NCI-H2107 treated with DMSO at 0.1 percent for 48 hours (cell line): ENCODE results near the gene HDDC3.

Source experiments
- DNase-seq: peaks from one replicate; lab custom pipeline; 2025; ENCODE audit not compliant: unreplicated experiment; lab: John Stamatoyannopoulos, UW

The HDDC3 gene

GRCh38 chr15:90953947-90954711, 21.8 kb upstream of the HDDC3 start:
- DNase-seq: no peak

DNA sequence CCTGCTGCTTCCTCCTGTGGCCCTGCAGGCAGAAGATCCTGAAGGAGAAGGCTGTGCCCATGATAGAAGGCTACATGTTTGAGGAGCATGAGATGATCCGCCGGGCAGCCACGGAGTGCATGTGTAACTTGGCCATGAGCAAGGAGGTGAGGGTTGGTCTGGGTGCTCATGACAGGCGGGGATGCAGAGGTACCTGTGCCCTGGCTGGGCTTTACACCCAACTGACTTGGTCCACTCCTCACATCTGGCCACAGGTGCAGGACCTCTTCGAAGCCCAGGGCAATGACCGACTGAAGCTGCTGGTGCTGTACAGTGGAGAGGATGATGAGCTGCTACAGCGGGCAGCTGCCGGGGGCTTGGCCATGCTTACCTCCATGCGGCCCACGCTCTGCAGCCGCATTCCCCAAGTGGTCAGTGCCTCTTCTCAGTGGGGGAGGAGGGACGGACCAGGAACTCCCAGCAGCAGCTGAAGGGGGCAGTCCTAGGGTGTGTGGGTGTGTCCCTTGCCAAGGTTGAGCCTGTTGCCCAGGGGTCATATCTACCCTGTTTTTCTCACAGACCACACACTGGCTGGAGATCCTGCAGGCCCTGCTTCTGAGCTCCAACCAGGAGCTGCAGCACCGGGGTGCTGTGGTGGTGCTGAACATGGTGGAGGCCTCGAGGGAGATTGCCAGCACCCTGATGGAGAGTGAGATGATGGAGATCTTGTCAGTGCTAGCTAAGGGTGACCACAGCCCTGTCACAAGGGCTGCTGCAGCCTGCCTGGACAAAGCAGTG, 20.7 kb upstream of the HDDC3 start:
- no peak for DNase-seq

GRCh38 chr15:90950676-90951075, 18.3 kb upstream of the HDDC3 start:
- DNase-seq: no peak

DNA sequence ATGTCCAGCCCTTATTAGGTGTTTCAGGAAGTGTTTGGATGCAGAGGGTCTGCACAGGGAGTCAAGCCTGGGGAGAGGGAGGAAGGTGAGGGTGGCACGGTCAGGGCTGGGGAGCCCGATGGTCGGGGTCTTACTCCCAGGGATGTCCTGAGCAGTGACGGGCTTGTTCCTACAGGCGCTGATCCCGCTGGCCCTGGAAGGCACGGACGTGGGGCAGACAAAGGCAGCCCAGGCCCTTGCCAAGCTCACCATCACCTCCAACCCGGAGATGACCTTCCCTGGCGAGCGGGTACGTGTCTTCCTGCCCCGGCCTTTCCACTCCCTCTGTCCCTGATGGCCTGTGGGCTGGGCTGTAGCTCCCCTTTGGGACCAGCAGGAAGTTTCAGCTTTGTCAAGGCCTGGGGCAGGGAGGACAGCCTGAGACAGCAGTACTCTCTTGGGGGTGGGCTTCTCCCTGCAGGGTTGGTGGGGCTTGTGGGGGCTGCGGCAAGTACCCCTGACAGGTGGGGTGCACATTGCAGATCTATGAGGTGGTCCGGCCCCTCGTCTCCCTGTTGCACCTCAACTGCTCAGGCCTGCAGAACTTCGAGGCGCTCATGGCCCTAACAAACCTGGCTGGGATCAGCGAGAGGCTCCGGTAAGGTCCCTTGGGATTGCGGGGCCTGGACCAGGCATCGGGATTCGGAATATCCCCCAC, 17.8 kb upstream of the HDDC3 start:
- no peak for DNase-seq

- no peak for DNase-seq
Measured at GRCh38 chr15:90948506-90948905, 16.2 kb upstream of the HDDC3 start.

DNA sequence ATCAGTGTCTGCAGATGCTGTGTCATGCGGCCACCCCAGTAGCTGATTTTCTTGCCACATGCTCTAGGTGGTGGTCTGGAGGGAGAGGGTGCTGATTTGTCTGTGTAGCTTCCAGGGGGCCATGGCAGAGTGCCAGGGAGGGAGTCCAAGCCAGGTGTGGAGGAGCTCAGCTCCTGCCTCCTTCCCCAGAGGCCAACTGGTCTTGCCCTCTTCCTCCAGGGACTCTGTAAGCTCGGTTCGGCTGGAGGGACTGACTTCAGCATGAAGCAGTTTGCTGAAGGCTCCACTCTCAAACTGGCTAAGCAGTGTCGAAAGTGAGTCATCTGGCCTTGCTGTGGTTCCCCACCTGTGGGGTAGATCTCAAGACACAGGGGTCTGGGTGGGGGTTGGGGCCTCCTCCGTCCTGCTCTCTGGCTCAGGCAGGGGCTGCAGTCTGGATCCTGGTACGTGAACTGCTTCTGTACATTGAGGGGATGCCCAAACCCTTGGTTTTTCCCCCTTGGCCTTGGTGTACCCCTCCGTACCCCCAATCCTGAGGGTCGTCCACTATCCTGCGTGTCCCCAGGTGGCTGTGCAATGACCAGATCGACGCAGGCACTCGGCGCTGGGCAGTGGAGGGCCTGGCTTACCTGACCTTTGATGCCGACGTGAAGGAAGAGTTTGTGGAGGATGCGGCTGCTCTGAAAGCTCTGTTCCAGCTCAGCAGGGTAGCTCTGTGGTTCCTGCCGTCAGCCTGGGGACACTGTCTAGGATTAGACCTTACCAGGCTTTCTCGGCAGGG, 15.4 kb upstream of the HDDC3 start:
- DNase-seq: no peak

- DNase-seq: no peak
Measured at GRCh38 chr15:90946941-90947576, 14.7 kb upstream of the HDDC3 start.

DNA sequence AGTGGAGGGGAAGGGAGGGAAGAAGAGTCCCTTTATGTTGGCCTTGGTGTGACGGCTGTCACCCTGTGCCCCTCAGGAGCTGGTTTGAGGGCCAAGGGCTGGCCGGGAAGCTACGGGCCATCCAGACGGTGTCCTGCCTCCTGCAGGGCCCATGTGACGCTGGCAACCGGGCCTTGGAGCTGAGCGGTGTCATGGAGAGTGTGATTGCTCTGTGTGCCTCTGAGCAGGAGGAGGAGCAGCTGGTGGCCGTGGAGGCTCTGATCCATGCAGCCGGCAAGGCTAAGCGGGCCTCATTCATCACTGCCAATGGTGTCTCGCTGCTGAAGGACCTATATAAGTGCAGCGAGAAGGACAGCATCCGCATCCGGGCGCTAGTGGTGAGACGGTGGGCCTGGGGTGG, 14.2 kb upstream of the HDDC3 start:
- DNase-seq: no peak

GRCh38 chr15:90945091-90945490, 12.7 kb upstream of the HDDC3 start:
- DNase-seq: no peak

GRCh38 chr15:90942354-90943120, 10.2 kb upstream of the HDDC3 start:
- no peak for DNase-seq

DNA sequence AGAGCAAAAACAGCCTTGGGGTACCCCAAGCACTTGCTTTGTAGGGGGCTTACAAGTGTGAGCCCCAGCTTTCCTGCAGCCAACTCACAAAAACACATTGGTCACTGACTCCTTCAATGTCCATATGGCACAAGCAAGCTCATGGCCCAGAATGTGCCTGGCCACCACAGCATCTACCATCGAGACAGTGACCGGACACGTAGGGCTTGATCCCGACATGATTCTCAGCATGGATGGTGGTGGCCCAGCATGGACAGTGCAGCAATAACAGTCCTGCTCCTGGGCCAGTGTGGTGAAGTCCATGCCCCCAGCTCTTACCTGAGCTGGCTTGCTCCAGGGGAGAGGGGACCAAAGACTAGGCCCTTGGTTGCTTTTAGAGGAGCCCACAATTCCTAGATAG, 8.7 kb upstream of the HDDC3 start:
- no peak for DNase-seq

GRCh38 chr15:90939756-90940155, 7.4 kb upstream of the HDDC3 start:
- DNase-seq: no peak

- no peak for DNase-seq
Measured at GRCh38 chr15:90938261-90938660, 5.9 kb upstream of the HDDC3 start.

GRCh38 chr15:90936823-90937222, 4.5 kb upstream of the HDDC3 start:
- DNase-seq: no peak

DNA sequence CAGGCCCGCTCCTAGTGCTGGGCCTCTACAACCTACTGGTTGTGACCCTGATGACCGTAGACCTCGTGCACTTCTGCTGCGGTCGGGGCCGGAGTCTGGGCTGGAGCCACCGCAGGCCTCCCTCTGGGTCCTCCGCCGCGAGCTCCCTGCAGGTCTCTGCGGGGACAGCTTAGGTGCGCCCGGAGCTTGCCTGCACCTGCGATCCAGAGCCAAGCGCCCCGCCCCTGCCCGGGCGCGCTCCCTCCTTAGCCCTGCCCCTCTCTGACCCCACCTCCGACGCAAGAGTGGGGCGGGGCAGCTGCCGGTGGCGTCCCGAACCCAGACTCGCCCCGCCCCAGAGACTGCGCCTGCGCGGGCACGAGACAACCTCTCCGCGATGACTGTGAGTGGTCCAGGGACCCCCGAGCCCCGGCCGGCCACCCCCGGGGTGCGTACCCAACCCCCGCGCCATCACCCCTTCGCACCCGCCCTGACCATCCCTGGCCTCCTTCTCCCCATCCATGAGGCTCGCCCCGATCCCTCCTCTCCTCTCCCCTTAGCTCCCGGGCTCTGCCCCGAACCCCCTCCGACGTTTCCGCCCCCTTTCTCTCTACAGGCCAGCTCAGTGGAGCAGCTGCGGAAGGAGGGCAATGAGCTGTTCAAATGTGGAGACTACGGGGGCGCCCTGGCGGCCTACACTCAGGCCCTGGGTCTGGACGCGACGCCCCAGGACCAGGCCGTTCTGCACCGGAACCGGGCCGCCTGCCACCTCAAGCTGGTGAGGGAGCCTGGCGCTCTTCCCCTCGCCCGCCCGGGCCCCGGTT, 2.8 kb upstream of the HDDC3 start, which contains the start of gene UNC45A:
UNC45A (plus strand) TSS at position 337 of the 803 bp plus-strand sequence; CDS start at position 377, 40 bp downstream.
- DNase-seq: peak; percentile 56

DNA sequence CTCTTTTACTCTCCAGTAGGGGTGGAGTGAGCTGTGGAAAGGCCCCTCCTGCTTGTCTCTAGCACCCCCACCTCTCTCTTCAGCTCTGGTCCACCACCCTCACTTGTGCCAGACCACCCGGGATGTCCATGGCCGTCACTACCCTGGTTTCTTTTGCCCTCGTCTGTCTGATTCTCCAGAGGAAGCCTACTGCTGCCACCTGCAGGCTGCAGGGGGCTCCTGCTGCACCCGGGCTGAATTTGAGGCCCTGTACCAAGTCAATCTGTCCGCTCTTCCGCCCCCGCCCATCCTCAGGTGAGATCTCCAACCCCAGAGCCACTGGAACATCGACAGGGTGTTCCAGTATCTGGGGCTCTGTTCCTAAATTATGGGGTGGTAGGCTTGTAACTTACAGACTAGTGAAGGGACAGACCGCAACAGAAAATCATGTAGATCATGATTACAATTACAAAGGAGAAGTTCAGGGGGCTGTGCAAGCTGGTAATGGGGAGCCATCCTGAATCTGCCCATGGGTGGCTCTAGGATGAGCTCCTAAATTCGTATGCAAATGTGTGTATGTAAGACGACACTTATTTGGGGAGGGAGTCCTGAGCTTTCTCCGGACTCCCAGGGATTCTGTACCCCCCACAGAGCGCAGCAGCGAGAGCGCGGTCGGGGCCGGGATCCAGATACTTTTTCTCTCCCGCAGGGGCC, 2.1 kb upstream of the HDDC3 start:
- peak; percentile 71 for DNase-seq

GRCh38 chr15:90933301-90933700, 952 bp upstream of the HDDC3 start:
- no peak for DNase-seq

- no peak for DNase-seq
Measured at GRCh38 chr15:90932660-90932991, 277 bp upstream of the HDDC3 start.

- no peak for DNase-seq
Measured at GRCh38 chr15:90931575-90931827, 848 bp downstream of the HDDC3 start.
